HEK293 (cell line): Measurements from ENCODE around the gene ZNF423.

Experiments used
- KLF9 ChIP-seq: fragments of 450-650 bp; formaldehyde crosslinking; IDR thresholded peaks from 2 replicates; pipeline ENCODE4 v1.5.1; 2016; ENCODE audit warnings: missing biosample characterization, missing genetic modification characterization, low read depth
- ZNF223 ChIP-seq: fragments of 450-650 bp; formaldehyde crosslinking; IDR thresholded peaks from 2 replicates; pipeline ENCODE4 v1.5.1; 2016; ENCODE audit warnings: missing biosample characterization, missing genetic modification characterization
- TF ChIP-seq, protein P1 (sequence below): fragments of 450-650 bp; formaldehyde crosslinking; IDR thresholded peaks from 2 replicates; pipeline ENCODE4 v1.5.1; 2016; ENCODE audit warnings: missing biosample characterization, missing genetic modification characterization

DNA sequence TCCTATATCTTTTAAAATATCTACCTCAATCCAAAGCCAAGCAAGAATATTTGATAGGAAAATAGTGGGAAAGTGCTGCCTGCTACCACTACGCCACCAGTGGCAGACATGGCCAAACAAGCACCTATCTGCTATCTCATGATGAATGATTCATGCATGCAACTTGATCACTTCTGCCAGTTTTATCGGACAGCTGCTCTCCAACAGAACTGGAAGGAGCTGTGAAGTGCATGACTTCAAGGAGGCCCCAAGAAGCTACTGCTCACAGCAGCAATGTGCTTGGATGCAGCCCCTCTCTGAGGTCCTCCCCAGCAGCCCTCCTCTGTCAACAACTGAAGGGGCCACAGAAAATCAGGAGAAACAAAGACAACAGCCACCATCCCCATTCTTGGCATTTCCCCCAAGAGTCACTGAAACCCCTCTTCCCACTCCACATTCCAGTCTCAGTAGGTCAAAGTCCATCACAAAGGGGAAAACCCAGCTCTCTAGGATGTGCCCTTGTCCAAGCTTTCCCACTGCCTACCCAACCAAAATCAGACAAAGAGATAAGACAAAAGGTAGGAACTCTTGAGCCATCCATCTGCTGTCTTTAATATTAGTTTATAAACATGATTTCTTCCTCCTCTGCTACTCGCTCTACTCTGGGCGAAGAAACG, 267.1 kb downstream of the ZNF423 start:
- TF ChIP-seq ZNF223 (tag by site-specific recombination) = no peak
- no peak for TF ChIP-seq KLF9 (tag by site-specific recombination)
- TF ChIP-seq, protein P1, sequence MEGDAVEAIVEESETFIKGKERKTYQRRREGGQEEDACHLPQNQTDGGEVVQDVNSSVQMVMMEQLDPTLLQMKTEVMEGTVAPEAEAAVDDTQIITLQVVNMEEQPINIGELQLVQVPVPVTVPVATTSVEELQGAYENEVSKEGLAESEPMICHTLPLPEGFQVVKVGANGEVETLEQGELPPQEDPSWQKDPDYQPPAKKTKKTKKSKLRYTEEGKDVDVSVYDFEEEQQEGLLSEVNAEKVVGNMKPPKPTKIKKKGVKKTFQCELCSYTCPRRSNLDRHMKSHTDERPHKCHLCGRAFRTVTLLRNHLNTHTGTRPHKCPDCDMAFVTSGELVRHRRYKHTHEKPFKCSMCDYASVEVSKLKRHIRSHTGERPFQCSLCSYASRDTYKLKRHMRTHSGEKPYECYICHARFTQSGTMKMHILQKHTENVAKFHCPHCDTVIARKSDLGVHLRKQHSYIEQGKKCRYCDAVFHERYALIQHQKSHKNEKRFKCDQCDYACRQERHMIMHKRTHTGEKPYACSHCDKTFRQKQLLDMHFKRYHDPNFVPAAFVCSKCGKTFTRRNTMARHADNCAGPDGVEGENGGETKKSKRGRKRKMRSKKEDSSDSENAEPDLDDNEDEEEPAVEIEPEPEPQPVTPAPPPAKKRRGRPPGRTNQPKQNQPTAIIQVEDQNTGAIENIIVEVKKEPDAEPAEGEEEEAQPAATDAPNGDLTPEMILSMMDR (tag by site-specific recombination) = no peak
